Mesenchymal stem cell (in vitro differentiated cells and primary cell): ENCODE data around the gene CSGALNACT2.
A peak's percentile ranks its signal among the peaks of the same experiment; 100 is the strongest.
"Not testable (repeated sequence)": the region's sequence is repeated elsewhere in the genome, so short reads cannot be mapped to it uniquely, and the experiment has no call there.

Source experiments
- DNase-seq: peaks from one replicate; pipeline ENCODE4 v3.0.0-alpha.2; 2013
- H2AFZ ChIP-seq: one replicate; pipeline ENCODE4 v1.6.1; 2013; ENCODE audit warnings: low read depth, mild to moderate bottlenecking, control low read depth, inconsistent platforms, low read length, moderate library complexity
- H2AK5ac ChIP-seq: 2 replicates; pipeline ENCODE4 v1.6.1; 2013; ENCODE audit warnings: low read length, moderate library complexity, mild to moderate bottlenecking, inconsistent platforms; ENCODE audit not compliant: severe bottlenecking
- H2BK120ac ChIP-seq: one replicate; pipeline ENCODE4 v1.6.1; 2013; ENCODE audit warnings: low read depth, mild to moderate bottlenecking, inconsistent platforms, low read length, moderate library complexity
- H2BK12ac ChIP-seq, 2 experiments: one replicate each; pipeline ENCODE4 v1.6.1; 2013; ENCODE audit warnings: inconsistent platforms in 2 of 2, low read length in 2 of 2, mild to moderate bottlenecking in 2 of 2, moderate library complexity in 2 of 2, control low read depth in 1 of 2
- H2BK15ac ChIP-seq: one replicate; pipeline ENCODE4 v1.6.1; 2013; ENCODE audit warnings: mild to moderate bottlenecking, low read depth, inconsistent platforms; ENCODE audit not compliant: poor library complexity, severe bottlenecking
- H2BK5ac ChIP-seq: 2 replicates; pipeline ENCODE4 v1.6.1; 2013; ENCODE audit warnings: low read depth, mild to moderate bottlenecking, low read length, control low read depth, inconsistent platforms; ENCODE audit not compliant: poor library complexity, severe bottlenecking
- H3K14ac ChIP-seq, 2 experiments: one replicate each; pipeline ENCODE4 v1.6.1; 2013; ENCODE audit warnings: inconsistent platforms in 2 of 2, low read length in 2 of 2, control low read depth in 1 of 2, mild to moderate bottlenecking in 1 of 2, moderate library complexity in 1 of 2
- H3K18ac ChIP-seq, 2 experiments: one replicate each; pipeline ENCODE4 v1.6.1; 2013; ENCODE audit warnings: inconsistent platforms in 2 of 2, low read length in 2 of 2, control low read depth in 1 of 2, low read depth in 1 of 2, mild to moderate bottlenecking in 1 of 2
- H3K23ac ChIP-seq, 2 experiments: one replicate each; pipeline ENCODE4 v1.6.1; 2013; ENCODE audit warnings: inconsistent platforms in 2 of 2, low read length in 2 of 2, mild to moderate bottlenecking in 2 of 2, moderate library complexity in 2 of 2, control low read depth in 1 of 2
- H3K27ac ChIP-seq: 2 replicates; pipeline ENCODE4 v1.5.1; 2013; ENCODE audit warnings: mild to moderate bottlenecking, moderate library complexity, low read length, control low read depth, inconsistent platforms; ENCODE audit not compliant: poor library complexity, severe bottlenecking
- H3K27me3 ChIP-seq, 2 experiments: 2 replicates each; pipeline versions ENCODE4 v1.6.1 to v1.7.0; 2013; ENCODE audit warnings: low read length in 2 of 2, mild to moderate bottlenecking in 2 of 2, moderate library complexity in 2 of 2, control low read depth in 1 of 2, inconsistent platforms in 1 of 2; ENCODE audit not compliant: control insufficient read depth in 1 of 2, insufficient read depth in 1 of 2
- H3K36me3 ChIP-seq, 2 experiments: 2 replicates each; pipeline versions ENCODE4 v1.6.1 to v1.7.0; 2013; ENCODE audit warnings: low read length in 2 of 2, control low read depth in 1 of 2, inconsistent platforms in 1 of 2, low read depth in 1 of 2, mild to moderate bottlenecking in 1 of 2; ENCODE audit not compliant: insufficient read depth in 2 of 2, control insufficient read depth in 1 of 2
- H3K4ac ChIP-seq, 2 experiments: one replicate each; pipeline ENCODE4 v1.6.1; 2013; ENCODE audit warnings: inconsistent platforms in 2 of 2, low read length in 2 of 2, mild to moderate bottlenecking in 2 of 2, moderate library complexity in 2 of 2, control low read depth in 1 of 2, low read depth in 1 of 2
- H3K4me1 ChIP-seq: 2 replicates; pipeline ENCODE4 v1.6.1; 2013; ENCODE audit warnings: low read depth, low read length, control low read depth; ENCODE audit not compliant: control insufficient read depth, insufficient read depth
- H3K4me2 ChIP-seq: 2 replicates; pipeline ENCODE4 v1.6.1; 2013; ENCODE audit warnings: low read length, mild to moderate bottlenecking, inconsistent platforms; ENCODE audit not compliant: poor library complexity, severe bottlenecking
- H3K4me3 ChIP-seq, 2 experiments: 2 replicates each; pipeline versions ENCODE4 v1.5.1 to v1.7.0; 2013; ENCODE audit warnings: low read length in 2 of 2, mild to moderate bottlenecking in 2 of 2, control low read depth in 1 of 2, low read depth in 1 of 2; ENCODE audit not compliant: insufficient read depth in 1 of 2
- H3K79me1 ChIP-seq: replicated peaks from 2 replicates; pipeline ENCODE4 v1.6.1; 2013; ENCODE audit warnings: mild to moderate bottlenecking, control low read depth, low read length, inconsistent platforms; ENCODE audit not compliant: poor library complexity, severe bottlenecking
- H3K9ac ChIP-seq: 2 replicates; pipeline ENCODE4 v1.7.0; 2013; ENCODE audit warnings: mild to moderate bottlenecking, low read length, moderate library complexity
- H3K9me3 ChIP-seq: 2 replicates; pipeline ENCODE4 v1.7.0; 2013; ENCODE audit warnings: mild to moderate bottlenecking, low read length; ENCODE audit not compliant: control insufficient read depth
- H4K8ac ChIP-seq: one replicate; pipeline ENCODE4 v1.6.1; 2013; ENCODE audit warnings: inconsistent platforms, mild to moderate bottlenecking, low read length, moderate library complexity
- H4K91ac ChIP-seq: one replicate; pipeline ENCODE4 v1.6.1; 2013; ENCODE audit warnings: mild to moderate bottlenecking, low read length, inconsistent platforms
- WGBS: methylation state at CpG from one replicate; pipeline ENCODE4 v1.1.7; 2013; ENCODE audit warnings: mixed read lengths; 5-methylcytosine and 5-hydroxymethylcytosine counted together

CSGALNACT2 gene

DNA sequence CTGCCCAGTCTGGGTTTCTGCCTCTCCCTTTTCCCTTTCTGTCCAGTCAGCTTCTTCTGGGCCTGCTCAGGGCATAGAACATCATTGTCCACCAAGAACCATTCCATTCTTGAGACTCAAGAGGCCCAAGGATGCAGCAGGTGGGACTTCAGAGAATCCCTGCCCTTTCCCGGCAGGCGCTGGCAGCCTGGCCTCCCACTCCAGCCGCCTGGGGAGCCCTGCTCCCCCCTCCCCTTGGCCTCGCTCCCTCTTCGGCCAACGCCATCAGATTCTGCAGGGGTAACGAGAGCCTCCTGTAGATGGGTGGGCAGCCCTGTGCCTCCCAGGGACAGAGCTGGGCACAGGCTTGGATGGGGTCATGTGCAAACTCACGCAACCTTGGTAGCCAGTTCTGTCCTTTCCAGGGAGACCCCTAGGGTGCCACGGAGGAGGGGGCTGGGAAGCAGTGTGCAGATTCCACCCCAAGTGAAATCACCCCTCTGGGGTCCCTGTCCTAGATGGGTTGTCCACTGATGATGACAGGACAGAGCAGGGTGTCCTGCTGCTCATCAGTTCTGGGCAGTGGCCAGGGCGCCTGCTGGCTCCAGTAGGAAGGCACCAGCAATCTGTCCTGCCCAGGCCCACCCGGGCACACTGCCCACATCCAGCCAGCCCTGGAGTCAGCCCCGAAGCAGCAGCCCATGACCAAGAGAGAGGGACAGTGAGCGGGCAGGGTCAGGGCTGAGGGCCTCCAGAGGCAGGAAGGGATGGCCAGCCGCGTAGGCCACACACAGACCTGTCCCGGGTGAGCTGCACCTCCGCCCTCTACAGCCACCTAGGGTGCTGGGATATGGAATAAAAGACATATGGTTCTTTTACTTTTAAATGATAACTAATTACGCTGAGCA is 80.9 kb downstream of the CSGALNACT2 start:
- H2AFZ ChIP-seq: no peak overlapping the region
- peaks cover 23% of the 10 kb centered on the region for H3K4me1 ChIP-seq

DNA sequence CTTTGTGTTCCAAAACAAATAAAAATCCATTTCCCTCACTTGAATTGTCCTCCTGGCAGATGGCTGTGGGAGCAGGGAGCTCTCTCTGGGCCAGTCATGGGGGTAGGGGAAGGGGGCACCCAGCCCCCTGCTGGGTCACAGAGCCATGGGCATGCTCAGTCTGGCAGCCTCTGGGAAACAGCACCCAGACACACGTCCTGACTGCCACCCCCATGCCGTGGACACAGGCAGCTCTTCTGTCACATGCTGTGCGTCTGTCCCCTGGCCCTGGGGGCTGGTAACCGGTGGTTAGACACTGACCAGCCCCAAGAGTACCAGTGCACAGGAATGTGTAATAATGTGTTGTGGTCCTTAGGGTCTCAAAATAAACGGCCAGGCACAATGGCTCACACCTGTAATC is 81.6 kb downstream of the CSGALNACT2 start:
- no peak overlapping the region for H3K23ac ChIP-seq
- no peak for DNase-seq
- H2BK15ac ChIP-seq: no peak overlapping the region
- no peak overlapping the region for H2BK12ac ChIP-seq
- H3K4me3 ChIP-seq: no peak overlapping the region
- H3K79me1 ChIP-seq: no peaks in the 10 kb centered on the region
- no peak overlapping the region for H3K4ac ChIP-seq
- no peak overlapping the region for H2AFZ ChIP-seq
- no peak overlapping the region for H4K91ac ChIP-seq
- no peak overlapping the region for H4K8ac ChIP-seq
- no peak overlapping the region for H2AK5ac ChIP-seq
- no peaks in the 10 kb centered on the region for H3K9me3 ChIP-seq
- no peak overlapping the region for H2BK120ac ChIP-seq
- no peaks in the 10 kb centered on the region for H3K36me3 ChIP-seq
- no peak overlapping the region for H3K18ac ChIP-seq
- H2BK5ac ChIP-seq: no peak overlapping the region
- no peak overlapping the region for H3K9ac ChIP-seq
- H3K27me3 ChIP-seq: peaks cover 50 to 81% of the 10 kb centered on the region in 2 experiments
- 77% methylated on average over 5 of the region's 5 CpGs for WGBS
- H3K27ac ChIP-seq: no peak overlapping the region
- H3K4me2 ChIP-seq: no peak overlapping the region
- peaks cover 18% of the 10 kb centered on the region for H3K4me1 ChIP-seq
- H3K14ac ChIP-seq: peak overlapping the region in 1 of 2 experiments; percentile 42

More for the DNA sequence above, 80.9 kb downstream of the CSGALNACT2 start:
- H3K18ac ChIP-seq: no peak overlapping the region
- no peak overlapping the region for H3K9ac ChIP-seq
- H2BK15ac ChIP-seq: no peak overlapping the region
- no peak overlapping the region for H3K4ac ChIP-seq
- no peak overlapping the region for H3K4me2 ChIP-seq
- H3K27ac ChIP-seq: no peak overlapping the region
- H4K8ac ChIP-seq: no peak overlapping the region
- no peak overlapping the region for H3K4me3 ChIP-seq
- no peak overlapping the region for H4K91ac ChIP-seq
- no peak overlapping the region for H3K14ac ChIP-seq
- no peaks in the 10 kb centered on the region for H3K79me1 ChIP-seq
- no peak overlapping the region for H2AK5ac ChIP-seq
- H3K36me3 ChIP-seq: no peaks in the 10 kb centered on the region
- no peaks in the 10 kb centered on the region for H3K9me3 ChIP-seq
- no peak for DNase-seq
- peaks cover 50 to 85% of the 10 kb centered on the region in 2 experiments for H3K27me3 ChIP-seq
- whole genome bisulfite sequencing: 84% methylated on average over 15 of the region's 18 CpGs
- H2BK12ac ChIP-seq: no peak overlapping the region
- no peak overlapping the region for H2BK5ac ChIP-seq
- H3K23ac ChIP-seq: peak overlapping the region in 1 of 2 experiments; percentile 14
- H2BK120ac ChIP-seq: no peak overlapping the region

DNA sequence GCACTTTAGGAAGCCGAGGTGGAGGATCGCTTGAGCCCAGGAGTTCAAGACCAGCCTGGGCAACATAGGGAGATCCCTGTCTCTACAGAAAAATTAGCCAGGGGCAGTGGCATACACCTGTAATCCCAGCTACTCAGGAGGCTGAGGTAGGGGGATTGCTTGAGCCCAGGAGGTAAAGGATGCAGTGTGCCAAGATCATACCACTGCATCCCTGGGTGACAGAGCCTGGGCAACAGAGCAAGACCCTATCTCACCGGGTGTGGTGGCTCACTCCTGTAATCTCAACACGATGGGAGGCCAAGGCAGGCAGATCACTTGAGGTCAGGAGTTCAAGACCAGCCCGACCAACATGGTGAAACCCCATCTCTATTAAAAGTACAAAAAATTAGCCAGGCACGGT is 82.0 kb downstream of the CSGALNACT2 start:
- H3K23ac ChIP-seq, H2BK15ac ChIP-seq, H2BK12ac ChIP-seq, H2AFZ ChIP-seq, H3K4ac ChIP-seq, DNase-seq, H4K8ac ChIP-seq, H3K9ac ChIP-seq, H4K91ac ChIP-seq, H3K36me3 ChIP-seq, H2AK5ac ChIP-seq, H3K79me1 ChIP-seq, H3K14ac ChIP-seq, H3K4me3 ChIP-seq, H3K18ac ChIP-seq, H3K4me2 ChIP-seq, H2BK5ac ChIP-seq, H3K9me3 ChIP-seq, H3K27ac ChIP-seq, H2BK120ac ChIP-seq: not testable (repeated sequence)
- 81% methylated on average over 6 of the region's 6 CpGs for WGBS
- Histone ChIP-seq H3K4me1 (peaks cover 16% of the 10 kb centered on the region), H3K27me3 (peaks cover 52 to 81% of the 10 kb centered on the region in 2 experiments)

DNA sequence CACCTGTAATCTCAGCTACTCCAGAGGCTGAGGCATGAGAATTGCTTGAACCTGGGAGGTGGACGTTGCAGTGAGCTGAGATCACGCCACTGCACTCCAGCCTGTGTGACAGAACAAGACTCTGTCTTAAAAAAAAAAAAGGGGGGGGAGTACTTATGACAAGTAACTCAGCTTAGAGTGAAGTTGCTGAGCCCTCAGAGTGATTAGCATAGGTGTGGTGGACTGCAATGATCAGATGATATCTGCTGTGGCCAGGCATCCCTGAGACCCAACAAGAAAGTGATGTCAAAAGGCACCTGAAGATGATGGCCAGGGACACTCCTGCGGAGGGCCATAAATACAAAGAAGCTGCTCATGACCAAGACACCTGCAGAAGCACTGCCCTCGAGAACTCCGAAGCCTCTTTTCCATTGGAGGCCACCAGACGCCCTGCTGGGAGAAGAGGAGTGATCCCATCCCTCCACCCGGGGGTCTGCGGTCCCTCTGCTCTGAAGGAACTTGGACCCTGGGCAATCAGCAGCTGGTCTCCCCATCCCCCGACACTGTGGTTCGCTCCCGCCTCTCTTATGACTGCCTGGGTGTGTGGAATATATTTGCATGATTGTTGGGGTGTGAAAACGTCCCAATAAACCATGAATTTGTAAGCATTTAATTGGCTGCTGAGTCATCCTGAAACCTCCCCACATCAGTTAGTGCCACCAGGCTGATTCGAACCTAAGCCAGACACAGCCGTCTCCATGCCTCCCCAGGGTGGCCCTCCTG is 82.6 kb downstream of the CSGALNACT2 start:
- Histone ChIP-seq H2BK15ac (no peak overlapping the region), H4K91ac (no peak overlapping the region), H3K27me3 (peaks cover 58 to 80% of the 10 kb centered on the region in 2 experiments), H3K23ac (no peak overlapping the region), H3K36me3 (no peaks in the 10 kb centered on the region), H3K79me1 (no peaks in the 10 kb centered on the region), H3K27ac (no peak overlapping the region), H3K4me1 (peaks cover 11% of the 10 kb centered on the region), H2AK5ac (no peak overlapping the region), H3K9me3 (no peaks in the 10 kb centered on the region), H3K4ac (no peak overlapping the region), H3K18ac (no peak overlapping the region), H2BK5ac (no peak overlapping the region), H2BK12ac (no peak overlapping the region), H2BK120ac (no peak overlapping the region), H3K4me3 (no peak overlapping the region), H3K14ac (no peak overlapping the region), H4K8ac (no peak overlapping the region), H3K4me2 (no peak overlapping the region), H3K9ac (no peak overlapping the region), H2AFZ (no peak overlapping the region)
- WGBS: 63% methylated on average over 10 of the region's 14 CpGs
- DNase-seq: no peak
